Peyer's patch (tissue), 4 donors: ENCODE results near the gene PTPRJ.

ENCODE experiments used
- POLR2A ChIP-seq, 2 donors: fragments of 450-650 bp; IDR thresholded peaks; one replicate each; pipeline ENCODE4 v1.5.1; 2017; ENCODE audit warnings: antibody characterized with exemption in 2 of 2, mild to moderate bottlenecking in 2 of 2, moderate library complexity in 2 of 2
- TF ChIP-seq, protein P1 (sequence below), 6 experiments: fragments of 450-650 bp in 4 of 6; fragments of 200-600 bp in 2 of 6; sonication (generic) in 1 of 6; IDR thresholded peaks; one replicate each; pipeline ENCODE4 v1.5.1; 2017 to 2019; ENCODE audit warnings: antibody characterized with exemption in 6 of 6, mild to moderate bottlenecking in 3 of 6, moderate library complexity in 1 of 6

DNA sequence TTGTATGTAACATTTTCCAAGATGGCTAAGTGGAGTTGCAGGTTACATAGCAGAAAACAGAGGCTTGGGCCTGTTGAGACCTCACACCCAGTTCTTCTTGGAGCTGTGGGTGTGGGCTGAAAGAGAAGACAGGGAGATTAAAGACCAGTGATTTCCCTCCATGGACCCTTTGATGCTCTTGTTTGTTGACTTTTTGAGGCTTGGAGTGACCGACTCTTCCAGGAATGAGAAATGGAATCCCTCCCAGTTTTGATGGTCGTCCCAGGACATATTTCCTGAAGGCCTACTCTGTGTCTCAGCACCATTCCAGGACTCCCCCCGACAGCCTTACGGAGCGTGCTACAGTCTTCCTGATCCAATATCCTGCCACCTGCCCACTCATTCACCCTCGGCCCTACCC, 96.9 kb downstream of the PTPRJ start:
- no peak for TF ChIP-seq POLR2A (IDR thresholded peaks at IDR 0.05)
- TF ChIP-seq, protein P1, sequence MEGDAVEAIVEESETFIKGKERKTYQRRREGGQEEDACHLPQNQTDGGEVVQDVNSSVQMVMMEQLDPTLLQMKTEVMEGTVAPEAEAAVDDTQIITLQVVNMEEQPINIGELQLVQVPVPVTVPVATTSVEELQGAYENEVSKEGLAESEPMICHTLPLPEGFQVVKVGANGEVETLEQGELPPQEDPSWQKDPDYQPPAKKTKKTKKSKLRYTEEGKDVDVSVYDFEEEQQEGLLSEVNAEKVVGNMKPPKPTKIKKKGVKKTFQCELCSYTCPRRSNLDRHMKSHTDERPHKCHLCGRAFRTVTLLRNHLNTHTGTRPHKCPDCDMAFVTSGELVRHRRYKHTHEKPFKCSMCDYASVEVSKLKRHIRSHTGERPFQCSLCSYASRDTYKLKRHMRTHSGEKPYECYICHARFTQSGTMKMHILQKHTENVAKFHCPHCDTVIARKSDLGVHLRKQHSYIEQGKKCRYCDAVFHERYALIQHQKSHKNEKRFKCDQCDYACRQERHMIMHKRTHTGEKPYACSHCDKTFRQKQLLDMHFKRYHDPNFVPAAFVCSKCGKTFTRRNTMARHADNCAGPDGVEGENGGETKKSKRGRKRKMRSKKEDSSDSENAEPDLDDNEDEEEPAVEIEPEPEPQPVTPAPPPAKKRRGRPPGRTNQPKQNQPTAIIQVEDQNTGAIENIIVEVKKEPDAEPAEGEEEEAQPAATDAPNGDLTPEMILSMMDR (IDR thresholded peaks at IDR 0.05), result no peak
